Measurements from ENCODE around the gene TSHZ2. TPM values are rescaled to one million over a fixed set of nuclear protein-coding genes. Genes with fewer than 3 reads are reported as not detected.

The TSHZ2 gene
- total RNA-seq, 1 experiment from 2014 or later = 0.07 TPM

GRCh38 chr20:53331151-53331973 is 359.2 kb downstream of the TSHZ2 start:
- H4K20me1 ChIP-seq (ENCODE audit: insufficient read depth) = no peaks in the 10 kb centered on the region
- H3K4me2 ChIP-seq (ENCODE audit: low read length) = peak overlapping the region; percentile 50
- intact Hi-C loops (cut with micrococcal nuclease) = no loop called here
- H3K27me3 ChIP-seq (ENCODE audit: insufficient read depth, low read length) = no peaks in the 10 kb centered on the region
- RAD21 ChIA-PET (ENCODE audit: low non-redundant PET in 1 of 2, low total read pairs in 2 of 2, uncharacterized antibody in 2 of 2, unreplicated experiment in 2 of 2) = no interaction called here
- no peak overlapping the region for H3K4me3 ChIP-seq (replicated peaks in 1 of 2; ENCODE audit: low read depth in 1 of 2, low read length in 2 of 2)
- no TSS peak for BruUV-seq (replicated peaks)
- DNase-seq (ENCODE audit: low read depth, low spot score) (peak; percentile 28), ATAC-seq (peak; percentile 59)
- peaks cover 10 to 12% of the 10 kb centered on the region in 2 experiments; a peak in 3 of 4 replicates for H3K4me1 ChIP-seq (ENCODE audit: control insufficient read depth in 1 of 2, insufficient read depth in 2 of 2, low read length in 2 of 2)
- CTCF ChIA-PET = no interaction called here
- H3K9ac ChIP-seq (ENCODE audit: low read length) = no peak overlapping the region
- H3K36me3 ChIP-seq (ENCODE audit: control insufficient read depth in 1 of 2, insufficient read depth in 2 of 2, low read length in 2 of 2) = no peaks in the 10 kb centered on the region
- H3K9me2 ChIP-seq (ENCODE audit: insufficient read depth) = no peaks in the 10 kb centered on the region
- no peak overlapping the region for H3K27ac ChIP-seq (ENCODE audit: low read depth, low read length)
- POLR2A ChIA-PET = no interaction called here
- TF ChIP-seq YY1 (IDR thresholded peaks at IDR 0.05; ENCODE audit: extremely low read depth, insufficient replicate concordance, low read depth, low read length) (no peak), MAX (IDR thresholded peaks at IDR 0.05) (peak; percentile 37; the same call in 1 of the 2 replicates)
- no peaks in the 10 kb centered on the region for H3K79me2 ChIP-seq (ENCODE audit: insufficient read depth, low read length)
- no peaks in the 10 kb centered on the region for H3K9me3 ChIP-seq (ENCODE audit: control insufficient read depth in 1 of 2, insufficient read depth in 1 of 2, low read depth in 1 of 2, low read length in 2 of 2)
- H2AFZ ChIP-seq (ENCODE audit: low read depth, low read length, poor library complexity, severe bottlenecking) = peak overlapping the region; percentile 27

- BruUV-seq (replicated peaks) = no TSS peak
- H3K27me3 ChIP-seq (ENCODE audit: insufficient read depth, low read length) = no peaks in the 10 kb centered on the region
- DNase-seq (ENCODE audit: low read depth, low spot score) (no peak), ATAC-seq (no peak)
- no peak overlapping the region for H2AFZ ChIP-seq (ENCODE audit: low read depth, low read length, poor library complexity, severe bottlenecking)
- TF ChIP-seq RAD21 (IDR thresholded peaks at IDR 0.05; ENCODE audit: low read depth) (no peak), EZH2phosphoT487 (IDR thresholded peaks at IDR 0.05; ENCODE audit: borderline replicate concordance) (no peak), SP1 (IDR thresholded peaks at IDR 0.05; ENCODE audit: low read depth) (no peak), ATF3 (IDR thresholded peaks at IDR 0.05) (no peak)
- no peaks in the 10 kb centered on the region for H3K79me2 ChIP-seq (ENCODE audit: insufficient read depth, low read length)
- ChIA-PET CTCF (no interaction called here), POLR2A (no interaction called here), RAD21 (ENCODE audit: low non-redundant PET in 1 of 2, low total read pairs in 2 of 2, uncharacterized antibody in 2 of 2, unreplicated experiment in 2 of 2) (no interaction called here)
- intact Hi-C loops (cut with micrococcal nuclease) = no loop called here
- H3K9me2 ChIP-seq (ENCODE audit: insufficient read depth) = no peaks in the 10 kb centered on the region
- H3K4me1 ChIP-seq (ENCODE audit: control insufficient read depth in 1 of 2, insufficient read depth in 2 of 2, low read length in 2 of 2) = peaks cover 10 to 12% of the 10 kb centered on the region in 2 experiments; a peak in 3 of 4 replicates
- peak overlapping the region; percentile 50 for H3K4me2 ChIP-seq (ENCODE audit: low read length)
- H3K9ac ChIP-seq (ENCODE audit: low read length) = no peak overlapping the region
- H3K36me3 ChIP-seq (ENCODE audit: control insufficient read depth in 1 of 2, insufficient read depth in 2 of 2, low read length in 2 of 2) = no peaks in the 10 kb centered on the region
- no peaks in the 10 kb centered on the region for H3K9me3 ChIP-seq (ENCODE audit: control insufficient read depth in 1 of 2, insufficient read depth in 1 of 2, low read depth in 1 of 2, low read length in 2 of 2)
- no peaks in the 10 kb centered on the region for H4K20me1 ChIP-seq (ENCODE audit: insufficient read depth)
- no peak overlapping the region for H3K27ac ChIP-seq (ENCODE audit: low read depth, low read length)
- H3K4me3 ChIP-seq (replicated peaks in 1 of 2; ENCODE audit: low read depth in 1 of 2, low read length in 2 of 2) = no peak overlapping the region
Measured at GRCh38 chr20:53332022-53332837, 360.1 kb downstream of the TSHZ2 start.

Data from HCT116 (cell line).